ENCODE measurements around the gene BRSK2.

DNA sequence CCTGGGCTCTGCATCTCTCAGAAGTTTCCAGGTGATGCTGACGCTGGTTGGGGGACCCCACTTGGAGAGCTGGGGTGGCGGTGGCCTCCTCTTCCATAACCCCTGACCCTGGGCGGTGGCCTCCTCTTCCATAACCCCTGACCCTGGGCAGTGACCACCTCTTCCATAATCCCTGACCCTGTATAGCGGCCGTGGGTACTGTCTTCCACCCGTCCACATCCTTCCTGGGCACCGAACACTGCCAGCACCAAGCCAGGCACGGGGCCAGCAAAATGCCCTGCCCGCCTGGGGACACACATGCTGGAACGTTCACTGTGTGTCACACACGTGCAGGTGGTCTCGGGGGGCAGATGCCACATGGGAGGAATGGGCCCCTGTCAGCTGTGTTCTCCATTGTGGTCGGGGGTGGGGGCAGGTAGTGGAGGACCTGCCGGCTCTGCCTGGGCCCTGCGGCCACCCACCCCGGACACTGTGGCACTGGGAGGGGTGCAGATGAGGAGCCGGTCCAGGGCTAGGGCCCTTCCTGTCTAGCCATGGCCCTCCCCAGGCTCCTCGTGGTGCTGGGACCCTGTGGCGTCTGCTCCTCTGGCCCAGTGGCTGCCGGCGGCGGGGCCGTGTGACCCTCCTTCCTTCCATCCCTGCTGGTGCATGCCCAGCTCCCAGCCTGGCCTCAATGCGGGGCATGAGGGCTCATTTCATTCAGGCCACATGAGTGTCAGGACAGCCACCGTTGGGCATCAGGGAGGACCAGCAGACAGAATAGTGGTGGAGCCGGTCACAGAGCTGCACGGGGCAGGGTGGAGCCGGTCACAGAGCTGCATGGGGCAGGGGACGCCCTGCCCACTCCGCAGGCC is 10.8 kb downstream of the BRSK2 start:
- TF ChIP-seq, protein P1, sequence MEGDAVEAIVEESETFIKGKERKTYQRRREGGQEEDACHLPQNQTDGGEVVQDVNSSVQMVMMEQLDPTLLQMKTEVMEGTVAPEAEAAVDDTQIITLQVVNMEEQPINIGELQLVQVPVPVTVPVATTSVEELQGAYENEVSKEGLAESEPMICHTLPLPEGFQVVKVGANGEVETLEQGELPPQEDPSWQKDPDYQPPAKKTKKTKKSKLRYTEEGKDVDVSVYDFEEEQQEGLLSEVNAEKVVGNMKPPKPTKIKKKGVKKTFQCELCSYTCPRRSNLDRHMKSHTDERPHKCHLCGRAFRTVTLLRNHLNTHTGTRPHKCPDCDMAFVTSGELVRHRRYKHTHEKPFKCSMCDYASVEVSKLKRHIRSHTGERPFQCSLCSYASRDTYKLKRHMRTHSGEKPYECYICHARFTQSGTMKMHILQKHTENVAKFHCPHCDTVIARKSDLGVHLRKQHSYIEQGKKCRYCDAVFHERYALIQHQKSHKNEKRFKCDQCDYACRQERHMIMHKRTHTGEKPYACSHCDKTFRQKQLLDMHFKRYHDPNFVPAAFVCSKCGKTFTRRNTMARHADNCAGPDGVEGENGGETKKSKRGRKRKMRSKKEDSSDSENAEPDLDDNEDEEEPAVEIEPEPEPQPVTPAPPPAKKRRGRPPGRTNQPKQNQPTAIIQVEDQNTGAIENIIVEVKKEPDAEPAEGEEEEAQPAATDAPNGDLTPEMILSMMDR (IDR thresholded peaks at IDR 0.05; ENCODE audit: low read length) = no peak
- TF ChIP-seq EZH2 (optimal IDR thresholded peaks at IDR 0.05; ENCODE audit: low read depth, low read length) = no peak
